ENCODE data around the gene SEC61B. TPM values are rescaled to one million over a fixed set of nuclear protein-coding genes. Genes with fewer than 3 reads are reported as not detected.

The SEC61B gene
- total RNA-seq, 1 donor from 2014 or later = 80.8 TPM

DNA sequence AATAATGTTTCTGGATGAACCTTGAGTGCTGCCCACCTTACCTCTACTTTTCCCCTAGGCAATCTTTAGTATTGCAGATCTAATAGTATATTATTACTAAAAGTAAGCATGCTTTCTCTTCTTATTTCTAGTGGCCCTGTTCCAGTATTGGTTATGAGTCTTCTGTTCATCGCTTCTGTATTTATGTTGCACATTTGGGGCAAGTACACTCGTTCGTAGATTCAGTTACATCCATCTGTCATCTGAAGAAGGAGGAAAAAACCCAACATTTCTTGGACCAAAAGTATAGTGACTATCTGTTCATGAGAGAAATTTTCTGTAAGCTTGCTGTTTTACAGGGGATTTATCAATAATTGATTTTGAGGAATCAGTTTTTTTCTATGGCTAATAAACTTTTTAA lies 8.1 kb downstream of the SEC61B start:
- Histone ChIP-seq H3K4me1 (peaks cover 16% of the 10 kb centered on the region), H3K4me3 (no peak overlapping the region), H3K9me3 (no peaks in the 10 kb centered on the region), H3K27me3 (no peaks in the 10 kb centered on the region), H3K27ac (no peak overlapping the region), H3K36me3 (peaks cover 0 to 38% of the 10 kb centered on the region in 2 donors)
- DNase-seq (ENCODE audit: extremely low spot score in 2 of 2) = no peak
- intact Hi-C loops (cut with DNase I) = no loop called here
- TF ChIP-seq, protein P1, sequence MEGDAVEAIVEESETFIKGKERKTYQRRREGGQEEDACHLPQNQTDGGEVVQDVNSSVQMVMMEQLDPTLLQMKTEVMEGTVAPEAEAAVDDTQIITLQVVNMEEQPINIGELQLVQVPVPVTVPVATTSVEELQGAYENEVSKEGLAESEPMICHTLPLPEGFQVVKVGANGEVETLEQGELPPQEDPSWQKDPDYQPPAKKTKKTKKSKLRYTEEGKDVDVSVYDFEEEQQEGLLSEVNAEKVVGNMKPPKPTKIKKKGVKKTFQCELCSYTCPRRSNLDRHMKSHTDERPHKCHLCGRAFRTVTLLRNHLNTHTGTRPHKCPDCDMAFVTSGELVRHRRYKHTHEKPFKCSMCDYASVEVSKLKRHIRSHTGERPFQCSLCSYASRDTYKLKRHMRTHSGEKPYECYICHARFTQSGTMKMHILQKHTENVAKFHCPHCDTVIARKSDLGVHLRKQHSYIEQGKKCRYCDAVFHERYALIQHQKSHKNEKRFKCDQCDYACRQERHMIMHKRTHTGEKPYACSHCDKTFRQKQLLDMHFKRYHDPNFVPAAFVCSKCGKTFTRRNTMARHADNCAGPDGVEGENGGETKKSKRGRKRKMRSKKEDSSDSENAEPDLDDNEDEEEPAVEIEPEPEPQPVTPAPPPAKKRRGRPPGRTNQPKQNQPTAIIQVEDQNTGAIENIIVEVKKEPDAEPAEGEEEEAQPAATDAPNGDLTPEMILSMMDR (IDR thresholded peaks at IDR 0.05) = no peak
- no peak for TF ChIP-seq POLR2A (IDR thresholded peaks at IDR 0.05)
- no peak for TF ChIP-seq POLR2AphosphoS5 (IDR thresholded peaks at IDR 0.05; ENCODE audit: insufficient read depth in 1 of 2, low read depth in 1 of 2)

DNA sequence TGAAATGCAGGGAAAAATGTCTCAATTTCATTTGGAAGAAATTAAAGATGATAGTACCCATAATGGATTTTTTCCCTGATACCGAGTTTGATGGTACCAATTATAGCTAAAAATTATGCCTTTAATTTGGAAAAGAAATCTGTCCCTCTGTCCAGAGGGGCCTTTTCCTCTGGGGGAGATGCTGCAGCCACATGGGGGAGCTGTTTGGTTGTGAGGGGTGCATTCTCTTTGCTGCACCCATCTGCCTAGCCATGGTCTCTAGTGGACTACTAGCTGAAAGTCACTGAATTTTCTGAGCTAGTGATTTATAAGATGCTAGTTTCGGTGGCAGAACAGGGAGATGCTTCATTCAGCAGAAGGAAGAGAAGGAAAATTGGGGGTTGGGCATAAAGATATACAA lies 9.6 kb downstream of the SEC61B start:
- Histone ChIP-seq H3K4me3 (no peak overlapping the region), H3K4me1 (peaks cover 1% of the 10 kb centered on the region)
- TF ChIP-seq, protein P1 (IDR thresholded peaks at IDR 0.05) = no peak
- TF ChIP-seq POLR2AphosphoS5 (IDR thresholded peaks at IDR 0.05; ENCODE audit: insufficient read depth in 1 of 2, low read depth in 1 of 2) = no peak
- no peak for TF ChIP-seq POLR2A (IDR thresholded peaks at IDR 0.05)

DNA sequence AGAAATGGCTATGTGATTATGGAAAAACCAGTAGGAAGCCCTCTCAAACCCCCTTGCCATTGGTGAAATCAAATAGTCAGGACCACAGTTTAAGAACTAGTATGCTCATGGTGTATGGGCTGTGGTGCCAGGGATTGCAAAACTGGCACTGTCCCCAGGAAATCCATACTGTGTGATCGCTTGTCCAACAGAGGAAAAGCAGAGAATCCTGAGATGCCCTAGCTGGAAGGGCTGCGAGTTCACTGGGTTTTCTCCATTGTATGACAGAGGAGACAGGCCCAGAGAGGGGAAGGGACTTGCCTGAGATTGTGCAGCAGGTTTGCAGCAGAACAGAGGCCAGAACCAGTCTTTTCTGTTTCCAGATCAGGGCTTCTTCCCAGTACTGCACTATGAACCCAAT lies 12.5 kb downstream of the SEC61B start:
- intact Hi-C loops (cut with DNase I) = no loop called here
- Histone ChIP-seq H3K27me3 (no peaks in the 10 kb centered on the region), H3K4me1 (no peaks in the 10 kb centered on the region), H3K9me3 (no peaks in the 10 kb centered on the region), H3K36me3 (peaks cover 0 to 27% of the 10 kb centered on the region in 2 donors), H3K4me3 (no peak overlapping the region), H3K27ac (no peak overlapping the region)
- TF ChIP-seq POLR2AphosphoS5 (IDR thresholded peaks at IDR 0.05; ENCODE audit: insufficient read depth in 1 of 2, low read depth in 1 of 2) = no peak
- TF ChIP-seq, protein P1 (IDR thresholded peaks at IDR 0.05) = no peak
- DNase-seq (ENCODE audit: extremely low spot score in 2 of 2) = no peak

More for the DNA sequence above, 9.6 kb downstream of the SEC61B start:
- Histone ChIP-seq H3K36me3 (peaks cover 0 to 38% of the 10 kb centered on the region in 2 donors), H3K9me3 (no peaks in the 10 kb centered on the region), H3K27ac (no peak overlapping the region), H3K27me3 (no peaks in the 10 kb centered on the region)
- no peak for DNase-seq (ENCODE audit: extremely low spot score in 2 of 2)
- intact Hi-C loops (cut with DNase I) = no loop called here

DNA sequence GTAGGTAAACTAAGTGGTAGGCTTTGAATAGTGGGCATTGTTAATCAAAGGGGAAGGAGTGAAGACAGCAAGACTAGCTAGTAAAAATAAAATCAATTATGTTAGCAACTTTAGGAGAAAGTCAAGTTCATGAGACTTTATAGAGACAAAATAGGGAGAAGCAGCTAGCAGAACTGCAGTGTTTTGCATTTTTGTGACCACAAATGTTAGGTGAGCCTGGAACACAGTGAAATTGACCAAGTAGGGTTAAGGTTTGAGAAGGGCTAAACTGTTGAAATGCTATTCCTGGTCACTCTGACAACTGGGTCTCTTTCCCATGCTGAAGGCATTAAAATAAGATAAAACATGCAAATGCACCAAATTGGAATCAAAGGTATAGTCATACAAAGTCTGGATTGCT lies 13.0 kb downstream of the SEC61B start:
- Histone ChIP-seq H3K27ac (no peak overlapping the region), H3K27me3 (no peaks in the 10 kb centered on the region), H3K4me3 (no peak overlapping the region), H3K4me1 (no peaks in the 10 kb centered on the region), H3K9me3 (no peaks in the 10 kb centered on the region), H3K36me3 (peaks cover 0 to 28% of the 10 kb centered on the region in 2 donors)
- no peak for DNase-seq (ENCODE audit: extremely low spot score in 2 of 2)
- intact Hi-C loops (cut with DNase I) = no loop called here
- TF ChIP-seq POLR2A (IDR thresholded peaks at IDR 0.05) = no peak
- no peak for TF ChIP-seq POLR2AphosphoS5 (IDR thresholded peaks at IDR 0.05; ENCODE audit: insufficient read depth in 1 of 2, low read depth in 1 of 2)
- TF ChIP-seq, protein P1 (IDR thresholded peaks at IDR 0.05) = no peak

DNA sequence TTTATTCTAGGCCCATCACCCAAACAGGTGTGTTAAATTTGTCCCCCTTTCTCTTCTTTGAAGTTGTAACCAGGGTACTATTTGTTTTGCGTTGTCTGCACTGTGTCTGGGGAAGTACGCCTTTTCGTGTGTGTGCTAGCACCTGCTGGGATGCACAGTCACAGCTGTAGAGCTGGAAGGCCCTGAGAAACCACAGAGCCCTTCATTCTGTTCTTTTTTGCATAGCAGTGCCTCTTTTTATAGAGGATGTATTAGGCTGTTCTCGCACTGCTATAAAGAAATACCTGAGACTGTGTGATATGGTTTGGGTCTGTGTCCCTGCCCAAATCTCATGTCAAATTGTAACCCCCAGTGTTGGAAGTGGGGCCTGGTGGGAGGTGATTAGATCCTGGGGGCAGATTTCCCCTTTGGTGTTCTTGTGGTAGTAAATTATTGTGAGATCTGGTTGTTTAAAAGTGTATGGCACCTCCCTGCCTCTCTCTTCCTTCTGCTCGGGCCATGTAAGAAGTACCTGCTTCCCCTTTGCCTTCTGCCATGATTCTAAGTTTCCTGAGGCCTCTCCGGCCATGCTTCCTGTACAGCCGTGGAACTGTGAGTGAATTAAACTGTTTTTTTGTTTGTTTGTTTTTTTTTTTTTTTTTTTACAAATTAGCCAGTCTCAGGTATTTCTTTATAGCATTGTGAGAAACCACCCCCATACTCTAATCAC lies 14.0 kb downstream of the SEC61B start:
- H3K27me3 ChIP-seq = no peaks in the 10 kb centered on the region
- H3K4me1 ChIP-seq = no peaks in the 10 kb centered on the region
- TF ChIP-seq POLR2AphosphoS5 (IDR thresholded peaks at IDR 0.05; ENCODE audit: insufficient read depth in 1 of 2, low read depth in 1 of 2) = no peak
- no peak for TF ChIP-seq POLR2A (IDR thresholded peaks at IDR 0.05)
- TF ChIP-seq, protein P1 (IDR thresholded peaks at IDR 0.05) = no peak
- H3K4me3 ChIP-seq = no peak overlapping the region
- no peak overlapping the region for H3K27ac ChIP-seq
- no peaks in the 10 kb centered on the region for H3K9me3 ChIP-seq
- intact Hi-C loops (cut with DNase I) = no loop called here
- no peak for DNase-seq (ENCODE audit: extremely low spot score in 2 of 2)
- H3K36me3 ChIP-seq = peaks cover 0 to 24% of the 10 kb centered on the region in 2 donors
